Mucosa of stomach (tissue), 1 donor: ENCODE results near the gene SCG5.

Source experiments
- H3K27me3 ChIP-seq: one replicate; pipeline ENCODE4 v1.7.0; 2013; ENCODE audit warnings: mild to moderate bottlenecking, low read length; ENCODE audit not compliant: control insufficient read depth, insufficient read depth
- H3K36me3 ChIP-seq: one replicate; pipeline ENCODE4 v1.7.0; 2013; ENCODE audit warnings: low read length; ENCODE audit not compliant: control insufficient read depth, insufficient read depth
- H3K4me1 ChIP-seq: one replicate; pipeline ENCODE4 v1.7.0; 2013; ENCODE audit warnings: mild to moderate bottlenecking, low read length; ENCODE audit not compliant: control insufficient read depth, insufficient read depth
- H3K4me3 ChIP-seq: one replicate; pipeline ENCODE4 v1.7.0; 2013; ENCODE audit warnings: low read length
- H3K9ac ChIP-seq: one replicate; pipeline ENCODE4 v1.7.0; 2013; ENCODE audit warnings: mild to moderate bottlenecking, low read length, moderate library complexity
- H3K9me3 ChIP-seq: one replicate; pipeline ENCODE4 v1.7.0; 2013; ENCODE audit warnings: mild to moderate bottlenecking, low read length, moderate library complexity; ENCODE audit not compliant: control insufficient read depth
- donor health status: Pancreatic carcinoma.

SCG5 gene

DNA sequence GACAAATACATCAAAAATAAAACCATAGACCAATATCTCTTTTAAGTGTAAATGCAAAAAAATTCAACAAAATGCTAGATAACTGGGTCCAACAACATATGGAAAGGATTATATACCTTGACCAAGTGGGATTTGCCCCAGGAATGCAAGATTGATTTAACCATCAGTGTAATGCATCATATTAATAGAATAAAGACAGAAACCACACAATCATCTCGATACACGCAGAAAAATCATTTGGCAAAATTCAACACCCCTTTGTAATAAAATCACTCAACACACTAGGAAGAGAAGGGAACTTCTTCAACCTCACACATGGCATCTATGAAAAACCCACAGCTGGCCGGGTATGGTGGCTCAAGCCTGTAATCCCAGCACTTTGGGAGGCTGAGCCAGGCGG, 95.8 kb downstream of the SCG5 start:
- Histone ChIP-seq H3K27me3 (peaks cover 7% of the 10 kb centered on the region), H3K4me1 (no peaks in the 10 kb centered on the region), H3K36me3 (no peaks in the 10 kb centered on the region), H3K9me3 (no peaks in the 10 kb centered on the region), H3K4me3 (no peak overlapping the region), H3K9ac (no peak overlapping the region)

- no peaks in the 10 kb centered on the region for H3K36me3 ChIP-seq
- H3K9ac ChIP-seq: no peak overlapping the region
- H3K4me1 ChIP-seq: no peaks in the 10 kb centered on the region
- H3K9me3 ChIP-seq: no peaks in the 10 kb centered on the region
- peaks cover 7% of the 10 kb centered on the region for H3K27me3 ChIP-seq
- no peak overlapping the region for H3K4me3 ChIP-seq
Measured at GRCh38 chr15:32738666-32739065, 97.2 kb downstream of the SCG5 start.

DNA sequence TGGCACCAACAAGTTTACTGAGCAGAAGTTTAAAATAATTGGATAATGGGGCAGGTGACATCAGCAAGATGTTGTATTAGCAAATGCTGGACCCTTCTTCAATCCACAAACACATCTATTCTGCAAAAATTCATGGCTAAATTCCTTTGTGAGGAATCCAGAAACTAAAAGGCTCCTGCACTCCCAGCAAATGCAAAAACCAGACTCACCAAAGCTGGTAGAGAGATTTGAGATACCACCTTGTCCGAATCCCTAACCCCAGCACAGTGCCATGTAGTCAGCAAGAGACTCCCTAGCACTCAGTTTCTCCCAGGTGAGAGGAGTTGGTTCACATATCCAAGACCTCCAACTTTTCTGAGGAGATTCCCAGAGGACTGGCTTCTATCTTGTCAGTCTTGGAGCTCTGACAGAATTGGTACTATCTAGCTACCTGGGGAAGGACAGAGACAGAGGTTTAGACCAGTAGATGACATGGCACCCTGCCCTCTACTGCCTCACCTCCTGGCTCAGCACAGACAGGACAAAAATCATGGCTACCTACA, 98.1 kb downstream of the SCG5 start:
- no peak overlapping the region for H3K4me3 ChIP-seq
- H3K27me3 ChIP-seq: peaks cover 7% of the 10 kb centered on the region
- H3K9me3 ChIP-seq: no peaks in the 10 kb centered on the region
- H3K36me3 ChIP-seq: no peaks in the 10 kb centered on the region
- H3K4me1 ChIP-seq: no peaks in the 10 kb centered on the region
- H3K9ac ChIP-seq: no peak overlapping the region

DNA sequence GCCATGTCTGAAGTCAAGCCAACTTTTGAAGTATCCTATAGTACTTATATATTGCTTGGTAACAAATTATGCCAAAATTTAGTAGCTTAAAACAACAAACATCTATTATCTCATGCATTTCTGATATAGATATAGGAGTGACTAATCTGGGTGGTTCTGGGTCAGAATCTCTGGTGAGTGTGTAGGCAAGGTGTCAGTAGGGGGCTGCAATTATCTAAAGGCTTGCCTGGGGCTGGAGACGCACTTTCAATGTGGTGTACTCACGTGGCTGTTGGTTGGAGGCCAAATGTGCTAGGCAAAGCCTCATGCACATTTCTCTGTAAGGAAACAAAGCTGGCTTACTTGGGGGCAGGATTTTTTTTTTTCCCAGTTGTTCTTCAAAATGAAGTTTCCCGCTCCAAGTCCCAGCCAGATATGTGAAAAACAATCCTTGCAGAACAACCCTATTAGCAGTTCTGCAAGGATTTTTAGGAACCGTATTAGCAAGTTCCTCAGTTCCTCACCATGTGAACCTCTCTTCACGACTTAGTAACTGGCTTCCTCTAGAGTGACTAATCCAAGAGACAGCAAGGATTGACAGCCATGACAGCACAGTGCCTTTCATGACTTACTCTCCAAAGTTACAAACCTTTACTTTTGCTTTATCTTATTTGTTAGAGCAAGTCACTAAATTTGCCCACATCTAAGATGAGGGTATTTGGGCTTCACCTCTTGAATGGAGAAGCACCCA, 102.1 kb downstream of the SCG5 start:
- H3K36me3 ChIP-seq: no peaks in the 10 kb centered on the region
- H3K27me3 ChIP-seq: peaks cover 7% of the 10 kb centered on the region
- no peak overlapping the region for H3K4me3 ChIP-seq
- H3K4me1 ChIP-seq: no peaks in the 10 kb centered on the region
- H3K9me3 ChIP-seq: no peaks in the 10 kb centered on the region
- H3K9ac ChIP-seq: no peak overlapping the region

- Histone ChIP-seq H3K27me3 (no peaks in the 10 kb centered on the region), H3K36me3 (no peaks in the 10 kb centered on the region)
Measured at GRCh38 chr15:32746116-32746857, 104.8 kb downstream of the SCG5 start.

More at GRCh38 chr15:32746116-32746857, 104.8 kb downstream of the SCG5 start:
- Histone ChIP-seq H3K4me3 (no peak overlapping the region), H3K9me3 (no peaks in the 10 kb centered on the region), H3K9ac (no peak overlapping the region), H3K4me1 (no peaks in the 10 kb centered on the region)
